ENCODE results near the gene PAX3.

DNA sequence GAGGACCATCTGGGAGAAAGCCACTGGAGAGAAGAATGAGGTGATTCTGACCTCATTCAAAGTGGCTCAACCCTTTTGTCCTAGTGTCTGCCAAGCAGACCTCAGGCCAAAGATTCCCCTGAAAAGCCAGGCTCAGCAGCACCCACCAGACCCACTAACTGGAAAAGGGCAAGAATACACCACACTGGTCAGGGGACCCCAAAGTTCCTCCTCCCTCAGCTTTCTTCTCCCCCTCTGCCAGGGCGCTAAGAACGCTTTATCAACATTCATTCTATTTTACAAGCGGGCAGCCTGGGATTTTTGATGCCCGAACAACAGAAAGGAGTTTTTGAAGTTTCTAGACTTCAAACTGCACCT is 7.3 kb downstream of the PAX3 start:
- TF ChIP-seq, protein P1, sequence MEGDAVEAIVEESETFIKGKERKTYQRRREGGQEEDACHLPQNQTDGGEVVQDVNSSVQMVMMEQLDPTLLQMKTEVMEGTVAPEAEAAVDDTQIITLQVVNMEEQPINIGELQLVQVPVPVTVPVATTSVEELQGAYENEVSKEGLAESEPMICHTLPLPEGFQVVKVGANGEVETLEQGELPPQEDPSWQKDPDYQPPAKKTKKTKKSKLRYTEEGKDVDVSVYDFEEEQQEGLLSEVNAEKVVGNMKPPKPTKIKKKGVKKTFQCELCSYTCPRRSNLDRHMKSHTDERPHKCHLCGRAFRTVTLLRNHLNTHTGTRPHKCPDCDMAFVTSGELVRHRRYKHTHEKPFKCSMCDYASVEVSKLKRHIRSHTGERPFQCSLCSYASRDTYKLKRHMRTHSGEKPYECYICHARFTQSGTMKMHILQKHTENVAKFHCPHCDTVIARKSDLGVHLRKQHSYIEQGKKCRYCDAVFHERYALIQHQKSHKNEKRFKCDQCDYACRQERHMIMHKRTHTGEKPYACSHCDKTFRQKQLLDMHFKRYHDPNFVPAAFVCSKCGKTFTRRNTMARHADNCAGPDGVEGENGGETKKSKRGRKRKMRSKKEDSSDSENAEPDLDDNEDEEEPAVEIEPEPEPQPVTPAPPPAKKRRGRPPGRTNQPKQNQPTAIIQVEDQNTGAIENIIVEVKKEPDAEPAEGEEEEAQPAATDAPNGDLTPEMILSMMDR (IDR thresholded peaks at IDR 0.05), result no peak
- TF ChIP-seq POLR2A (IDR thresholded peaks at IDR 0.05), result no peak

All from Peyer's patch (tissue), 4 donors.